Spleen (tissue), 7 donors: Measurements from ENCODE around the gene TBL1X.

Experiments used
- POLR2A ChIP-seq, 3 donors: fragments of 450-650 bp; IDR thresholded peaks; one replicate each; pipeline ENCODE4 v1.5.1; 2017; ENCODE audit warnings: antibody characterized with exemption in 3 of 3, mild to moderate bottlenecking in 1 of 3
- TF ChIP-seq, protein P1 (sequence below), 11 experiments: fragments of 200-600 bp in 7 of 11; fragments of 450-650 bp in 4 of 11; sonication (generic) in 4 of 11; IDR thresholded peaks in 8 of 11; conservative IDR thresholded peaks in 3 of 11; 1 replicate in 7 of 11; 2 replicates in 4 of 11; pipeline versions ENCODE4 v1.4.0 to v1.8.0; 2016 to 2021; ENCODE audit warnings: antibody characterized with exemption in 11 of 11, inconsistent platforms in 4 of 11, mild to moderate bottlenecking in 1 of 11
- donor health status: DM: no; HTN: no; CAD: no; lungs with moderate emphysema.
- donor health status: DM: no; HTN: no; CAD: no.
- donor health status: DM: no; HTN: no; CAD: no.

DNA sequence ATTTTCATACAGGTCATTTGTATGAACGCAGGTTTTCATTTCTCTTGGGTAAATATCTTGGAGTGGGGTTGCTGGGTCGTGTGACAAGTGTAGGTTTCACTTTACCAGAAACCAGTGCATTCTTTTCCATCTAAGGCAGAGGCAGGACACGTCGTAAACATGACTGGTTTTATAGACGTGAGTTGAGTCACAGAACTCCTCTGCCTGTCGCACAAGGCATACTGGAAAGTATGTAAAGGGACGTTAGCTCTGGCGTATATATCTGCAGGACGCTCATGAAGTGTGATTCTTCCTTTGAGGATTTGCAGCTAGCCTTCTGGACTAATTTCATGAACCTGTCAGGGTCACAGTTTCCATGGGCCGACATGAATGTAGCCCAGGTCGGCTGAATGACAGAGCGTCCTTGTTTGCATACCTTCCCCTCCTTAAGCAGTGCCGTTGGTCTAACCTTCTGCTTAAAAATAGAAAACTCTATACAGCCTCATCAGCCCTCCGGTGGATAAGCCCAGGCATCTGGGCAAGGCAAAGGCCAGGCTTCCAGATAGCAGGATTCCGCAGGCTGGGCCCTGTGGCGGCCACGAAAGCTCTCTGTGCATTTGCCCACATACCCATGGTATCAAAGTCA is 194.8 kb downstream of the TBL1X start:
- no peak for TF ChIP-seq POLR2A (IDR thresholded peaks at IDR 0.05)
- TF ChIP-seq, protein P1, sequence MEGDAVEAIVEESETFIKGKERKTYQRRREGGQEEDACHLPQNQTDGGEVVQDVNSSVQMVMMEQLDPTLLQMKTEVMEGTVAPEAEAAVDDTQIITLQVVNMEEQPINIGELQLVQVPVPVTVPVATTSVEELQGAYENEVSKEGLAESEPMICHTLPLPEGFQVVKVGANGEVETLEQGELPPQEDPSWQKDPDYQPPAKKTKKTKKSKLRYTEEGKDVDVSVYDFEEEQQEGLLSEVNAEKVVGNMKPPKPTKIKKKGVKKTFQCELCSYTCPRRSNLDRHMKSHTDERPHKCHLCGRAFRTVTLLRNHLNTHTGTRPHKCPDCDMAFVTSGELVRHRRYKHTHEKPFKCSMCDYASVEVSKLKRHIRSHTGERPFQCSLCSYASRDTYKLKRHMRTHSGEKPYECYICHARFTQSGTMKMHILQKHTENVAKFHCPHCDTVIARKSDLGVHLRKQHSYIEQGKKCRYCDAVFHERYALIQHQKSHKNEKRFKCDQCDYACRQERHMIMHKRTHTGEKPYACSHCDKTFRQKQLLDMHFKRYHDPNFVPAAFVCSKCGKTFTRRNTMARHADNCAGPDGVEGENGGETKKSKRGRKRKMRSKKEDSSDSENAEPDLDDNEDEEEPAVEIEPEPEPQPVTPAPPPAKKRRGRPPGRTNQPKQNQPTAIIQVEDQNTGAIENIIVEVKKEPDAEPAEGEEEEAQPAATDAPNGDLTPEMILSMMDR (IDR thresholded peaks at IDR 0.05 in 8 of 11, conservative IDR thresholded peaks at IDR 0.05 in 3 of 11): no peak
